ENCODE measurements around the gene TRIM39. TPM values are rescaled to one million over a fixed set of nuclear protein-coding genes. Genes with fewer than 3 reads are reported as not detected.
A peak's percentile ranks its signal among the peaks of the same experiment; 100 is the strongest.

TRIM39 gene
- total and polyA plus RNA-seq, 2 of the 13 experiments (the other 11 are each of a cell fraction or from before 2014, with no cell fraction given), result 7.7 to 14.6 TPM

DNA sequence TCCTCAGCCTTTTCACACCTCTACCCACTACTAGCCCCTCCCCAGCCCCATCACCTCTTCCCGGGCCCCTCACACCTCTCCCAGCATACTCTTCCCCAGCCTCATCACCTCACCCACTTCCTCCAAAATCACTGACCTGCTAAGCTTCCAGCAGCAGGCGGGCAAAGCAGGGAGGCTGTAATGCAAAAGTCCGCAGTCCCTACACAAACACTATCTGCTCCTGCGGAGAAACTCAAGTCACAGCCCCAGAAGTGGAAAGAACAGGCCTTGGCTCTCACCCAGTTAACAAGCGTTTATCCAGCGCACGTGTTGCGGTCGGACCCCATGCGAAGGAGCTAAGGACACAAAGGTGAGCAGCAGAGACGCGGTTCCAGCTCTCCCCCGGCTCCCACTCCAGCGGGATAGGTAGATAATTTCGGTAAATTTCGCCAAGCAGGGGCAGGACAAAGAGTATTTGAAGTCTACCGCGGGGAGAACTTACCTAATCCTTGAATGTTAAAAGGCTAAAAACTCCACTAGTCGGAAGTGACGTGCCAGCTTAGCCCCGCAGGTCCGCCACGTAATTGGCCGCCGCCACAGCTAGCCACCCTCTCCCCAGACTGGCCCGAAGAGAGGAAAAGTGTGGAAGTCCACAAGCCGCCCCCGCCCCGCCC is 728 bp upstream of the TRIM39 start (continued):
- TF ChIP-seq, protein P1, sequence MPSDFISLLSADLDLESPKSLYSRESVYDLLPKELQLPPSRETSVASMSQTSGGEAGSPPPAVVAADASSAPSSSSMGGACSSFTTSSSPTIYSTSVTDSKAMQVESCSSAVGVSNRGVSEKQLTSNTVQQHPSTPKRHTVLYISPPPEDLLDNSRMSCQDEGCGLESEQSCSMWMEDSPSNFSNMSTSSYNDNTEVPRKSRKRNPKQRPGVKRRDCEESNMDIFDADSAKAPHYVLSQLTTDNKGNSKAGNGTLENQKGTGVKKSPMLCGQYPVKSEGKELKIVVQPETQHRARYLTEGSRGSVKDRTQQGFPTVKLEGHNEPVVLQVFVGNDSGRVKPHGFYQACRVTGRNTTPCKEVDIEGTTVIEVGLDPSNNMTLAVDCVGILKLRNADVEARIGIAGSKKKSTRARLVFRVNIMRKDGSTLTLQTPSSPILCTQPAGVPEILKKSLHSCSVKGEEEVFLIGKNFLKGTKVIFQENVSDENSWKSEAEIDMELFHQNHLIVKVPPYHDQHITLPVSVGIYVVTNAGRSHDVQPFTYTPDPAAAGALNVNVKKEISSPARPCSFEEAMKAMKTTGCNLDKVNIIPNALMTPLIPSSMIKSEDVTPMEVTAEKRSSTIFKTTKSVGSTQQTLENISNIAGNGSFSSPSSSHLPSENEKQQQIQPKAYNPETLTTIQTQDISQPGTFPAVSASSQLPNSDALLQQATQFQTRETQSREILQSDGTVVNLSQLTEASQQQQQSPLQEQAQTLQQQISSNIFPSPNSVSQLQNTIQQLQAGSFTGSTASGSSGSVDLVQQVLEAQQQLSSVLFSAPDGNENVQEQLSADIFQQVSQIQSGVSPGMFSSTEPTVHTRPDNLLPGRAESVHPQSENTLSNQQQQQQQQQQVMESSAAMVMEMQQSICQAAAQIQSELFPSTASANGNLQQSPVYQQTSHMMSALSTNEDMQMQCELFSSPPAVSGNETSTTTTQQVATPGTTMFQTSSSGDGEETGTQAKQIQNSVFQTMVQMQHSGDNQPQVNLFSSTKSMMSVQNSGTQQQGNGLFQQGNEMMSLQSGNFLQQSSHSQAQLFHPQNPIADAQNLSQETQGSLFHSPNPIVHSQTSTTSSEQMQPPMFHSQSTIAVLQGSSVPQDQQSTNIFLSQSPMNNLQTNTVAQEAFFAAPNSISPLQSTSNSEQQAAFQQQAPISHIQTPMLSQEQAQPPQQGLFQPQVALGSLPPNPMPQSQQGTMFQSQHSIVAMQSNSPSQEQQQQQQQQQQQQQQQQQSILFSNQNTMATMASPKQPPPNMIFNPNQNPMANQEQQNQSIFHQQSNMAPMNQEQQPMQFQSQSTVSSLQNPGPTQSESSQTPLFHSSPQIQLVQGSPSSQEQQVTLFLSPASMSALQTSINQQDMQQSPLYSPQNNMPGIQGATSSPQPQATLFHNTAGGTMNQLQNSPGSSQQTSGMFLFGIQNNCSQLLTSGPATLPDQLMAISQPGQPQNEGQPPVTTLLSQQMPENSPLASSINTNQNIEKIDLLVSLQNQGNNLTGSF (CRISPR knock-in tag; IDR thresholded peaks at IDR 0.05), result no peak; the same call in 1 of the 2 replicates
- TF ChIP-seq ZNF878 (CRISPR knock-in tag; IDR thresholded peaks at IDR 0.05), result no peak
- TF ChIP-seq PRMT3 (CRISPR knock-in tag; IDR thresholded peaks at IDR 0.05; ENCODE audit: borderline replicate concordance, low read depth), result no peak
- TF ChIP-seq IRF2 (CRISPR knock-in tag; IDR thresholded peaks at IDR 0.05), result no peak
- no peak for TF ChIP-seq ZNF337 (CRISPR knock-in tag; IDR thresholded peaks at IDR 0.05; ENCODE audit: borderline replicate concordance, low read depth)
- TF ChIP-seq, protein P2, sequence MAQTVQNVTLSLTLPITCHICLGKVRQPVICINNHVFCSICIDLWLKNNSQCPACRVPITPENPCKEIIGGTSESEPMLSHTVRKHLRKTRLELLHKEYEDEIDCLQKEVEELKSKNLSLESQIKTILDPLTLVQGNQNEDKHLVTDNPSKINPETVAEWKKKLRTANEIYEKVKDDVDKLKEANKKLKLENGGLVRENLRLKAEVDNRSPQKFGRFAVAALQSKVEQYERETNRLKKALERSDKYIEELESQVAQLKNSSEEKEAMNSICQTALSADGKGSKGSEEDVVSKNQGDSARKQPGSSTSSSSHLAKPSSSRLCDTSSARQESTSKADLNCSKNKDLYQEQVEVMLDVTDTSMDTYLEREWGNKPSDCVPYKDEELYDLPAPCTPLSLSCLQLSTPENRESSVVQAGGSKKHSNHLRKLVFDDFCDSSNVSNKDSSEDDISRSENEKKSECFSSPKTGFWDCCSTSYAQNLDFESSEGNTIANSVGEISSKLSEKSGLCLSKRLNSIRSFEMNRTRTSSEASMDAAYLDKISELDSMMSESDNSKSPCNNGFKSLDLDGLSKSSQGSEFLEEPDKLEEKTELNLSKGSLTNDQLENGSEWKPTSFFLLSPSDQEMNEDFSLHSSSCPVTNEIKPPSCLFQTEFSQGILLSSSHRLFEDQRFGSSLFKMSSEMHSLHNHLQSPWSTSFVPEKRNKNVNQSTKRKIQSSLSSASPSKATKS (CRISPR knock-in tag; IDR thresholded peaks at IDR 0.05), result 0 out of 2 replicates have a peak, but pooled peaks have one; percentile 31
- peak; percentile 76; the same call in 1 of the 2 replicates for TF ChIP-seq ZNF788 (CRISPR knock-in tag; IDR thresholded peaks at IDR 0.05; ENCODE audit: borderline replicate concordance)
- TF ChIP-seq, protein P3, sequence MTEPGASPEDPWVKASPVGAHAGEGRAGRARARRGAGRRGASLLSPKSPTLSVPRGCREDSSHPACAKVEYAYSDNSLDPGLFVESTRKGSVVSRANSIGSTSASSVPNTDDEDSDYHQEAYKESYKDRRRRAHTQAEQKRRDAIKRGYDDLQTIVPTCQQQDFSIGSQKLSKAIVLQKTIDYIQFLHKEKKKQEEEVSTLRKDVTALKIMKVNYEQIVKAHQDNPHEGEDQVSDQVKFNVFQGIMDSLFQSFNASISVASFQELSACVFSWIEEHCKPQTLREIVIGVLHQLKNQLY (CRISPR knock-in tag; IDR thresholded peaks at IDR 0.05), result no peak
- TF ChIP-seq RFX1 (IDR thresholded peaks at IDR 0.05), result no peak
- peak; percentile 33; the same call in 1 of the 2 replicates for TF ChIP-seq ZNF510 (CRISPR knock-in tag; IDR thresholded peaks at IDR 0.05; ENCODE audit: low read depth)
- TF ChIP-seq FOSL2 (CRISPR knock-in tag; IDR thresholded peaks at IDR 0.05), result no peak
- TF ChIP-seq HNF4A (CRISPR knock-in tag; IDR thresholded peaks at IDR 0.05), result no peak
- TF ChIP-seq MTF2 (CRISPR knock-in tag; IDR thresholded peaks at IDR 0.05; ENCODE audit: borderline replicate concordance), result no peak
- TF ChIP-seq SMAD1 (CRISPR knock-in tag; IDR thresholded peaks at IDR 0.05; ENCODE audit: borderline replicate concordance, low read depth), result 0 out of 2 replicates have a peak, but pooled peaks have one; percentile 30
- TF ChIP-seq, protein P4, sequence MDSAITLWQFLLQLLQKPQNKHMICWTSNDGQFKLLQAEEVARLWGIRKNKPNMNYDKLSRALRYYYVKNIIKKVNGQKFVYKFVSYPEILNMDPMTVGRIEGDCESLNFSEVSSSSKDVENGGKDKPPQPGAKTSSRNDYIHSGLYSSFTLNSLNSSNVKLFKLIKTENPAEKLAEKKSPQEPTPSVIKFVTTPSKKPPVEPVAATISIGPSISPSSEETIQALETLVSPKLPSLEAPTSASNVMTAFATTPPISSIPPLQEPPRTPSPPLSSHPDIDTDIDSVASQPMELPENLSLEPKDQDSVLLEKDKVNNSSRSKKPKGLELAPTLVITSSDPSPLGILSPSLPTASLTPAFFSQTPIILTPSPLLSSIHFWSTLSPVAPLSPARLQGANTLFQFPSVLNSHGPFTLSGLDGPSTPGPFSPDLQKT (CRISPR knock-in tag; IDR thresholded peaks at IDR 0.05; ENCODE audit: borderline replicate concordance), result no peak
- TF ChIP-seq ZNF619 (CRISPR knock-in tag; IDR thresholded peaks at IDR 0.05), result no peak; the same call in 1 of the 2 replicates
- no peak for TF ChIP-seq FOXK2 (IDR thresholded peaks at IDR 0.05)
- TF ChIP-seq, protein P5, sequence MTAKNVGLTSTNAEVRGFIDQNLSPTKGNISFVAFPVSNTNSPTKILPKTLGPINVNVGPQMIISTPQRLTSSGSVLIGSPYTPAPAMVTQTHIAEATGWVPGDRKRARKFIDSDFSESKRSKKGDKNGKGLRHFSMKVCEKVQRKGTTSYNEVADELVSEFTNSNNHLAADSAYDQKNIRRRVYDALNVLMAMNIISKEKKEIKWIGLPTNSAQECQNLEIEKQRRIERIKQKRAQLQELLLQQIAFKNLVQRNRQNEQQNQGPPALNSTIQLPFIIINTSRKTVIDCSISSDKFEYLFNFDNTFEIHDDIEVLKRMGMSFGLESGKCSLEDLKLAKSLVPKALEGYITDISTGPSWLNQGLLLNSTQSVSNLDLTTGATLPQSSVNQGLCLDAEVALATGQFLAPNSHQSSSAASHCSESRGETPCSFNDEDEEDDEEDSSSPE (CRISPR knock-in tag; IDR thresholded peaks at IDR 0.05), result peak; percentile 29; the same call in 1 of the 2 replicates
